ENCODE measurements around the gene STRA8. TPM values are rescaled to one million over a fixed set of nuclear protein-coding genes. Genes with fewer than 3 reads are reported as not detected.
"Not testable (repeated sequence)": the region's sequence is repeated elsewhere in the genome, so short reads cannot be mapped to it uniquely, and the experiment has no call there.

Gene STRA8
- total RNA-seq, 1 donor from 2014 or later, result not detected

- H3K27me3 Mint-ChIP-seq, result no peaks in the 10 kb centered on the region
- no peak for DNase-seq (ENCODE audit: extremely low spot score, unreplicated experiment)
- TF ChIP-seq CTCF (conservative IDR thresholded peaks at IDR 0.05), result no peak
- peaks cover 4% of the 10 kb centered on the region for H3K36me3 Mint-ChIP-seq
- H3K27ac Mint-ChIP-seq, result no peak overlapping the region
- no peaks in the 10 kb centered on the region for H3K9me3 Mint-ChIP-seq
- H3K4me1 Mint-ChIP-seq (ENCODE audit: unreplicated experiment), result peaks cover 19% of the 10 kb centered on the region
- peak overlapping the region; percentile 54 for H3K4me3 Mint-ChIP-seq
Observed at GRCh38 chr7:135209225-135209834, 24.3 kb upstream of the STRA8 start.

- peak overlapping the region; percentile 81 for H3K27ac Mint-ChIP-seq
- H3K9me3 Mint-ChIP-seq, result no peaks in the 10 kb centered on the region
- H3K4me1 Mint-ChIP-seq (ENCODE audit: unreplicated experiment), result peaks cover 19% of the 10 kb centered on the region
- TF ChIP-seq CTCF (conservative IDR thresholded peaks at IDR 0.05), result no peak
- H3K36me3 Mint-ChIP-seq, result peaks cover 4% of the 10 kb centered on the region
- DNase-seq (ENCODE audit: extremely low spot score, unreplicated experiment), result no peak
- no peaks in the 10 kb centered on the region for H3K27me3 Mint-ChIP-seq
- H3K4me3 Mint-ChIP-seq, result peak overlapping the region; percentile 98
Observed at GRCh38 chr7:135210888-135211178, 22.8 kb upstream of the STRA8 start.

GRCh38 chr7:135211179-135211945 is 22.3 kb upstream of the STRA8 start, which contains the start of gene WDR91:
TSS of gene WDR91 (minus strand) at chr7:135211526. CDS start at chr7:135211502, 24 bp downstream.
- Mint-ChIP-seq H3K36me3 (peaks cover under 1% of the 10 kb centered on the region), H3K27ac (peak within 1 kb of the TSS; percentile 96), H3K4me1 (ENCODE audit: unreplicated experiment) (peaks cover 19% of the 10 kb centered on the region), H3K9me3 (no peaks in the 10 kb centered on the region), H3K4me3 (peak within 1 kb of the TSS; percentile 98), H3K27me3 (no peaks in the 10 kb centered on the region)
- no peak for TF ChIP-seq CTCF (conservative IDR thresholded peaks at IDR 0.05)
- DNase-seq (ENCODE audit: extremely low spot score, unreplicated experiment), result peak; percentile 95

GRCh38 chr7:135211946-135212685 is 21.5 kb upstream of the STRA8 start:
- H3K27ac Mint-ChIP-seq, result peak overlapping the region; percentile 96

GRCh38 chr7:135213831-135214230 is 19.8 kb upstream of the STRA8 start:
- Mint-ChIP-seq H3K27ac (no peak overlapping the region), H3K36me3 (no peaks in the 10 kb centered on the region), H3K4me1 (ENCODE audit: unreplicated experiment) (peaks cover 4% of the 10 kb centered on the region), H3K4me3 (peak overlapping the region; percentile 50), H3K9me3 (no peaks in the 10 kb centered on the region), H3K27me3 (no peaks in the 10 kb centered on the region)
- no peak for DNase-seq (ENCODE audit: extremely low spot score, unreplicated experiment)
- no peak for TF ChIP-seq CTCF (conservative IDR thresholded peaks at IDR 0.05)

More at GRCh38 chr7:135211946-135212685, 21.5 kb upstream of the STRA8 start:
- not testable (repeated sequence) for H3K27me3 Mint-ChIP-seq; H3K36me3 Mint-ChIP-seq; DNase-seq (ENCODE audit: extremely low spot score, unreplicated experiment); H3K9me3 Mint-ChIP-seq
- H3K4me3 Mint-ChIP-seq, result peak overlapping the region; percentile 98
- peaks cover 19% of the 10 kb centered on the region for H3K4me1 Mint-ChIP-seq (ENCODE audit: unreplicated experiment)

GRCh38 chr7:135215180-135215579 is 18.5 kb upstream of the STRA8 start:
- no peaks in the 10 kb centered on the region for H3K36me3 Mint-ChIP-seq
- H3K27ac Mint-ChIP-seq, result no peak overlapping the region
- TF ChIP-seq CTCF (conservative IDR thresholded peaks at IDR 0.05), result no peak
- H3K27me3 Mint-ChIP-seq, result no peaks in the 10 kb centered on the region
- peaks cover under 1% of the 10 kb centered on the region for H3K9me3 Mint-ChIP-seq
- peaks cover 3% of the 10 kb centered on the region for H3K4me1 Mint-ChIP-seq (ENCODE audit: unreplicated experiment)
- DNase-seq (ENCODE audit: extremely low spot score, unreplicated experiment), result no peak
- no peak overlapping the region for H3K4me3 Mint-ChIP-seq
